Stimulated activated effector memory CD8-positive, alpha-beta T cell treated with anti-CD3 and anti-CD28 coated beads, Interleukin-12 subunit alpha, Interleukin-12 subunit beta, amount 100 ng/mL, for 72 hours (primary cell): ENCODE data around the gene LRRIQ3.
A peak's percentile ranks its signal among the peaks of the same experiment; 100 is the strongest.

Experiments used
- ATAC-seq: fragments of 150-1000 bp; cut with Tn5 transposase; 2 replicates; pipeline ENCODE4 v1.10.0; 2021
- DNase-seq, 2 donors: peaks; one replicate each; pipeline ENCODE4 v3.0.0; 2021 to 2022; ENCODE audit warnings: low spot score in 2 of 2
- H3K27ac Mint-ChIP-seq: one replicate; pipeline ENCODE4 v1.8.0; 2022; ENCODE audit warnings: mild to moderate bottlenecking, mixed read lengths
- H3K36me3 Mint-ChIP-seq: one replicate; pipeline ENCODE4 v1.8.0; 2022; ENCODE audit warnings: mild to moderate bottlenecking, mixed read lengths
- H3K4me1 Mint-ChIP-seq: one replicate; pipeline ENCODE4 v1.8.0; 2022; ENCODE audit warnings: mixed read lengths
- H3K4me3 Mint-ChIP-seq: one replicate; pipeline ENCODE4 v1.8.0; 2022; ENCODE audit warnings: mild to moderate bottlenecking, mixed read lengths
- H3K9me3 Mint-ChIP-seq: one replicate; pipeline ENCODE4 v1.8.0; 2022; ENCODE audit warnings: mixed read lengths

Gene LRRIQ3

GRCh38 chr1:74011736-74012135 is 186.2 kb downstream of the LRRIQ3 start:
- Mint-ChIP-seq H3K9me3 (peaks cover 2% of the 10 kb centered on the region), H3K4me1 (peaks cover 8% of the 10 kb centered on the region), H3K27ac (no peak overlapping the region), H3K4me3 (no peak overlapping the region), H3K36me3 (no peaks in the 10 kb centered on the region)
- no peak for DNase-seq
- no peak for ATAC-seq

DNA sequence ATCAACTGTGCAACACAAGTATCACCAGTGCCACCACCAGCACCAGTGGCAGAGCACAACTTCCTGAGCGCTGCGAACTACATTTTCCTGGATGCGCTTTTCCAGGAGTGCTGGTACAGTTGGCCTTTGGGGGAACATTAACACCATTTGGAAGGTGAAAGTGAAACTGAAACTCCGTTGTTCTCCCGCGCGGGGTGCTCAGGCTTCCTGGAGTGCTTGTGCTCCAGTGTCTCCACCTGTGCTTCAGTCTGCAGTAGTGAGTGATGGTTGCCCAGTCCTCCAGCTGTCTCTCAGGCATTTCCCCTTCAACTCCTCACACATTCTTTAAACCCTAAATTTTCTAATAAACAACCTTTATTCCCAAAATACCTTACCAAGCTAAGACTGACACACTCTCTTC is 187.8 kb downstream of the LRRIQ3 start:
- Mint-ChIP-seq H3K9me3 (no peaks in the 10 kb centered on the region), H3K27ac (peak overlapping the region; percentile 52), H3K4me1 (peaks cover 8% of the 10 kb centered on the region), H3K4me3 (peak overlapping the region; percentile 54), H3K36me3 (no peaks in the 10 kb centered on the region)
- DNase-seq (no peak), ATAC-seq (peak; percentile 40)

GRCh38 chr1:74005533-74005932 is 192.4 kb downstream of the LRRIQ3 start:
- H3K4me1 Mint-ChIP-seq: peaks cover 7% of the 10 kb centered on the region

DNA sequence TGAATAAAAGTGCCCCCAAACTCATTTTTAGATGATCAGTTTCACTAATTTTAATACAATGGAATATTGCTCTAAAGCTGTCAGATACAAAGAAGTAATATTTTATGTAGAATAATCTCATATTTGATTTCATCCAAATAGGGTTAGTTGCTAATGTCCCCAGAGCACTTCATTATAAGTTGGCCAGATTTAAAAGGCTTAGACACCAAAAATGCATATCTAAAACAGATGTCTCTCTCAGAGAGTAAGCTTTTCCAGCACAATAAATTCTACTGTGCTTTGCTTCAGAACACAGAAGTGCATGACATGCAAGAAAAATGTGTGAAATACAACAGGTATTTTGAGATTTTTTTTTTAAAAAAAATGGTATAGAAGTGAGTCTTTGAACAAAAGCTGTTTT is 194.2 kb downstream of the LRRIQ3 start:
- Mint-ChIP-seq H3K4me1 (no peaks in the 10 kb centered on the region), H3K4me3 (no peak overlapping the region), H3K27ac (no peak overlapping the region), H3K9me3 (no peaks in the 10 kb centered on the region), H3K36me3 (no peaks in the 10 kb centered on the region)
- ATAC-seq: no peak
- no peak for DNase-seq

More at GRCh38 chr1:74005533-74005932, 192.4 kb downstream of the LRRIQ3 start:
- Mint-ChIP-seq H3K36me3 (no peaks in the 10 kb centered on the region), H3K27ac (no peak overlapping the region), H3K4me3 (no peak overlapping the region), H3K9me3 (no peaks in the 10 kb centered on the region)
- no peak for ATAC-seq
- no peak for DNase-seq

GRCh38 chr1:73998348-73998959 is 199.5 kb downstream of the LRRIQ3 start:
- ATAC-seq: no peak

DNA sequence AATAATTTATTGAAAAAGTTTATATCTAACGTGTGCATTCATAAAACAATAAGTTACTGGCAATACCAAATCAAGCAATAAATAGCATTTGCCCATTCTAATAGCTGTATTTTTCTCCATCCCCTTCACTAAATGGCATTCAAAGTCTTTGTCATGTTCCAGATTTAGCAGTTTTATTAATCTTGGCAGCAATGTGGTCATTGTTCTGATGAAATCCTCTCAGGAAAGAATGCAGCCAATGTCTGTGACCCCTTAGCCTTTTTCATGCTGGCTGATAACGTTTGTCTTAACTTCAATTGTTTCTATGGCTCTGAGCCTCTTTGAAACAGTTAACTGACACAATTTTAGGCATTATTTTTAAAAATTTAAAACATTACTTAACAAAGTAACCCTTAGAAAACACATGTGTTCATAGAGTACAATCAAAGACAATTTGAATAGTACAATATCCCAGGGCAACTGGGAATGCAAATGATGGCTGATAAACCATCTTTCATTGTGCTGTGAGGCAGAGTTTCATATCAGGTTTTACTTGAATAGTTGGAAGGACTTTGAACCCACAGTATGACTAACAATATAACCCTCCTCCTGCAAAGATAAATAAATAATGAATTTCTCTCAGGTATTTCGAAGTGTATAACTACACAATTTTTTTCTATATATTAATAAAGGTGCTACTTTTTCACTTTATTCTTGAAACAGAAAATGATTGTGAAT is 217.5 kb downstream of the LRRIQ3 start:
- DNase-seq (no peak), ATAC-seq (no peak)
- H3K27ac Mint-ChIP-seq: no peak overlapping the region
- no peaks in the 10 kb centered on the region for H3K36me3 Mint-ChIP-seq
- H3K9me3 Mint-ChIP-seq: no peaks in the 10 kb centered on the region
- no peak overlapping the region for H3K4me3 Mint-ChIP-seq
- no peaks in the 10 kb centered on the region for H3K4me1 Mint-ChIP-seq

More at GRCh38 chr1:73998348-73998959, 199.5 kb downstream of the LRRIQ3 start:
- H3K4me3 Mint-ChIP-seq: no peak overlapping the region
- H3K4me1 Mint-ChIP-seq: no peaks in the 10 kb centered on the region
- no peak overlapping the region for H3K27ac Mint-ChIP-seq
- H3K9me3 Mint-ChIP-seq: no peaks in the 10 kb centered on the region
- no peaks in the 10 kb centered on the region for H3K36me3 Mint-ChIP-seq
- DNase-seq: no peak

DNA sequence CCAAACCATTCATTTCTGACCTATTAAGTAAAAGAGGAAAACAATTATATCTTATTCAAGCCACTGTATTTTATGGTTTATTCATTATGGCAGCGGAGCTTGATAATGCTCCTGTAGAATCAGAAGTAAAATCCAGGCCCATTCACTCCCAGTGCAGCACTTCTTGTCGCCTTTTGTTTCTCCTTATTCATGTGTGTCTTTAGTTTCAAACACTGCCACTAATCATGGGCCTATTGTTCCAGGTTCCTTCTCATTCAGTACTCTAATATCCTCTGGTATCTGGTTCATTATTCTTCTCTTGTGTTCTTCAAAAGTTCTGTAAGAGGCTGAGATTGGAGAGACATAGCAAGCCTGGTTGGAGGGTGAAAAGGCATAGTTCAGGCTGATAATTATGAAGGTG is 218.3 kb downstream of the LRRIQ3 start:
- H3K4me3 Mint-ChIP-seq: no peak overlapping the region
- no peaks in the 10 kb centered on the region for H3K4me1 Mint-ChIP-seq
- no peaks in the 10 kb centered on the region for H3K36me3 Mint-ChIP-seq
- H3K9me3 Mint-ChIP-seq: no peaks in the 10 kb centered on the region
- ATAC-seq (no peak), DNase-seq (no peak)
- no peak overlapping the region for H3K27ac Mint-ChIP-seq

- no peak overlapping the region for H3K4me3 Mint-ChIP-seq
- no peaks in the 10 kb centered on the region for H3K36me3 Mint-ChIP-seq
- DNase-seq (no peak), ATAC-seq (no peak)
- no peaks in the 10 kb centered on the region for H3K9me3 Mint-ChIP-seq
- H3K27ac Mint-ChIP-seq: no peak overlapping the region
- no peaks in the 10 kb centered on the region for H3K4me1 Mint-ChIP-seq
These were observed 219.0 kb downstream of the LRRIQ3 start for GRCh38 chr1:73978964-73979363.
